Loucy (cell line): ENCODE results near the gene RNF130.

ENCODE experiments used
- H2AFZ ChIP-seq: fragments of 200-600 bp; sonication (generic); 2 replicates; pipeline ENCODE4 v1.6.0; 2016; ENCODE audit warnings: antibody characterized with exemption, mild to moderate bottlenecking, low read length, moderate library complexity
- H3F3A ChIP-seq: fragments of 200-600 bp; 2 replicates; pipeline ENCODE4 v1.6.0; 2016; ENCODE audit warnings: antibody characterized with exemption, low read depth, mild to moderate bottlenecking
- H3K27me3 ChIP-seq: fragments of 200-600 bp; sonication (generic); 2 replicates; pipeline ENCODE4 v1.6.1; 2014; ENCODE audit warnings: low read length, mild to moderate bottlenecking; ENCODE audit not compliant: insufficient read depth, poor library complexity, severe bottlenecking
- H3K36me3 ChIP-seq: fragments of 200-600 bp; sonication (generic); 2 replicates; pipeline ENCODE4 v1.6.1; 2016; ENCODE audit warnings: low read length; ENCODE audit not compliant: insufficient read depth
- H3K4me1 ChIP-seq: fragments of 200-600 bp; sonication (generic); 2 replicates; pipeline ENCODE4 v1.5.1; 2014; ENCODE audit warnings: low read length, mild to moderate bottlenecking; ENCODE audit not compliant: insufficient read depth, poor library complexity, severe bottlenecking
- H3K4me2 ChIP-seq: fragments of 200-600 bp; sonication (generic); 2 replicates; pipeline ENCODE4 v1.6.0; 2014; ENCODE audit warnings: antibody characterized with exemption, low read length, low read depth, mild to moderate bottlenecking; ENCODE audit not compliant: poor library complexity, severe bottlenecking
- H3K4me3 ChIP-seq: fragments of 200-600 bp; sonication (generic); 2 replicates; pipeline ENCODE4 v1.5.1; 2014; ENCODE audit warnings: low read length, mild to moderate bottlenecking, mixed read lengths; ENCODE audit not compliant: poor library complexity, severe bottlenecking
- H3K79me2 ChIP-seq: fragments of 200-600 bp; sonication (generic); 2 replicates; pipeline ENCODE4 v1.6.1; 2014; ENCODE audit warnings: low read length; ENCODE audit not compliant: insufficient read depth
- H3K9ac ChIP-seq: fragments of 200-600 bp; sonication (generic); 2 replicates; pipeline ENCODE4 v1.6.0; 2014; ENCODE audit warnings: mild to moderate bottlenecking, low read depth, low read length, moderate library complexity; ENCODE audit not compliant: poor library complexity, severe bottlenecking
- H3K9me2 ChIP-seq: fragments of 200-600 bp; sonication (generic); replicated peaks from 2 replicates; pipeline ENCODE4 v1.6.1; 2016; ENCODE audit warnings: low read depth, low read length, mixed read lengths
- H3K9me3 ChIP-seq: fragments of 200-600 bp; sonication (generic); 2 replicates; pipeline ENCODE4 v1.6.1; 2014; ENCODE audit warnings: mild to moderate bottlenecking, antibody characterized with exemption, low read length, low read depth; ENCODE audit not compliant: insufficient read depth
- H4K20me1 ChIP-seq: fragments of 200-600 bp; sonication (generic); 2 replicates; pipeline ENCODE4 v1.6.0; 2014; ENCODE audit warnings: antibody characterized with exemption, low read length, mild to moderate bottlenecking; ENCODE audit not compliant: insufficient read depth, poor library complexity, severe bottlenecking
- EZH2phosphoT487 ChIP-seq: fragments of 200-600 bp; IDR thresholded peaks from 2 replicates; pipeline ENCODE4 v1.6.1; 2018; ENCODE audit warnings: antibody characterized with exemption, mild to moderate bottlenecking, moderate library complexity, borderline replicate concordance
- TF ChIP-seq, protein P1 (sequence below): fragments of 200-600 bp; sonication (generic); conservative IDR thresholded peaks from 2 replicates; pipeline ENCODE4 v1.5.1; 2014; ENCODE audit warnings: mild to moderate bottlenecking, antibody characterized with exemption, low read length

RNF130 gene

DNA sequence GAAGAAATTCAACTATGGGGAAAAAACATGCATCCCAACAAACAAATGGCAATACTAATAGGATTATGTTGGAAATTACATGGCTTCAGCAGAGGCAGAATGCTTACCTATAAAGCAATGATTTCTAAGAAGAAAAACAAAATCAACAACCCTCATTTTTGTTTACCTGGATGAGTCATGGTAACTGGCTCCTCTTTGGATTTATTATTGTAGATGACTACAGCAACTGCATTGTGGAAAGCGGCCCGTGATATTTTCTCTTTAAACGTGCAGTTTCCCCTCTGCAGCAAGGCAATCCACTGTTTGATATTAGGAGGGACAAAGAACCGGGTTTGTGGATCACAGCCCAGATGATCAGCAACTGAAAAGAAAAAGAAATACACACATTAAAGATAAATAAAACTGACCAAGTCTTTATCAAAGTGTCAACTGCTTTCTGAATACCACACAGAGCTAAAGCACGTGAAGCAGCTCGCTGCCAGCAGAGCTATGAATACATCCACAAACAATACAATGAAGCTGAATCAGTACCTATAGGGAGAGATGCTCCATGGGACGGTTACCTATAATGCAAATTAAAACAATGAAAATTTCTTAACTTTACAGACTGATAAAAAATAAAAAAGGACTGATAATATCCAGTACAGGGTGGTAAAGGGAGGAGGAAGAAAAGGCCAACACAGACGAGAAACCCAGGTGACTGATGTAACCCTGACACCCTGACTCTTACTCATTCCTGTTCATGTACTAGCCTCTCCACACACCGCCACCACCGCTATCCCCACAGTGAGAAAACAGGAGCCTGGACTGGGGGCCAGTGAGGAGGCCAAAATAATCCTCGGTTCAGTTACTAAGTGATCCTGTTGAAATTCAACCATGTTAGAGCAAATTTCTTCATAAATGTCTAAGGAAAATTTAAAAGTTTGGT is 31.0 kb downstream of the RNF130 start:
- H3K9me3 ChIP-seq: peaks cover 5% of the 10 kb centered on the region; the same call in 1 of the 2 replicates
- no peaks in the 10 kb centered on the region for H4K20me1 ChIP-seq
- no peaks in the 10 kb centered on the region for H3K9me2 ChIP-seq
- no peak overlapping the region for H2AFZ ChIP-seq
- H3K27me3 ChIP-seq: no peaks in the 10 kb centered on the region
- no peak overlapping the region for H3K4me2 ChIP-seq
- peaks cover 45% of the 10 kb centered on the region for H3K36me3 ChIP-seq
- H3K4me3 ChIP-seq: no peak overlapping the region
- no peak overlapping the region for H3K9ac ChIP-seq
- peaks cover 53% of the 10 kb centered on the region for H3K79me2 ChIP-seq
- H3K4me1 ChIP-seq: no peaks in the 10 kb centered on the region
- H3F3A ChIP-seq: no peaks in the 10 kb centered on the region
- TF ChIP-seq EZH2phosphoT487: no peak
- TF ChIP-seq, protein P1, sequence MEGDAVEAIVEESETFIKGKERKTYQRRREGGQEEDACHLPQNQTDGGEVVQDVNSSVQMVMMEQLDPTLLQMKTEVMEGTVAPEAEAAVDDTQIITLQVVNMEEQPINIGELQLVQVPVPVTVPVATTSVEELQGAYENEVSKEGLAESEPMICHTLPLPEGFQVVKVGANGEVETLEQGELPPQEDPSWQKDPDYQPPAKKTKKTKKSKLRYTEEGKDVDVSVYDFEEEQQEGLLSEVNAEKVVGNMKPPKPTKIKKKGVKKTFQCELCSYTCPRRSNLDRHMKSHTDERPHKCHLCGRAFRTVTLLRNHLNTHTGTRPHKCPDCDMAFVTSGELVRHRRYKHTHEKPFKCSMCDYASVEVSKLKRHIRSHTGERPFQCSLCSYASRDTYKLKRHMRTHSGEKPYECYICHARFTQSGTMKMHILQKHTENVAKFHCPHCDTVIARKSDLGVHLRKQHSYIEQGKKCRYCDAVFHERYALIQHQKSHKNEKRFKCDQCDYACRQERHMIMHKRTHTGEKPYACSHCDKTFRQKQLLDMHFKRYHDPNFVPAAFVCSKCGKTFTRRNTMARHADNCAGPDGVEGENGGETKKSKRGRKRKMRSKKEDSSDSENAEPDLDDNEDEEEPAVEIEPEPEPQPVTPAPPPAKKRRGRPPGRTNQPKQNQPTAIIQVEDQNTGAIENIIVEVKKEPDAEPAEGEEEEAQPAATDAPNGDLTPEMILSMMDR: no peak

DNA sequence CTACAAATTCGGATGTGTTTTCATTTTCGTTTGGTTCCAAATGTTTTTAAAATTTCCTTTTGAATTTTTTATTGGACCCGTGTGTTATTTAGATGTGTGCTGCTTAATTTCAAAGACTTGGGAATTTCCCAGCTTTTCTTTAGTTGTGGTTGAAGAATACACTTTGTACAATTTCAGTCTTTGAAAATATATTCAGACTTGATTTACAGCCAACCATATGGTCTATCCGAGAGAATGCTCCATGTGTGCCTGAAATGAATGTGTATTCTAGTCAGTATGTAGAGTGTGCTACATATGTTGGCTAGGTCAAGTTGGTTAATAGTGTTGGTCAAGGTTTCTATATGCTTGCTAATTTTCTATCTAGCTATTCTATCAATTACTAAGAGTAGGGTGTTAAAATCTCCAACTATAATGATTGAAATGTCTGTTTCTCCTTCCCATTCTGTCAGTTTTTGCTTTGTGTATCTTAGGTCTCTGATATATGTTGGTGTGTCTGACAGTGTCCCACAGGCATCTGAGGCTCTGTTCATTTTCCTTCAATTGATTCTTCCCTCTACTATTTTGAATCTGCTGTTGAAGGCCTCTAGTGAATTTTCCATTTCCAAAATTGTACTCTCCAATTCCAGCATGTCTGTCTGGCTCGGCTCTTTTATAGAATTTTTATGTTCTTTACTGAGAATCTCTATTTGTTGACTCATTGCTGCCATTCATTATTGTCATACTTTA is 36.2 kb downstream of the RNF130 start:
- Histone ChIP-seq H3K27me3 (no peaks in the 10 kb centered on the region), H3K4me2 (no peak overlapping the region), H3K4me1 (no peaks in the 10 kb centered on the region), H3K9me3 (peaks cover 8% of the 10 kb centered on the region; the same call in 1 of the 2 replicates), H4K20me1 (no peaks in the 10 kb centered on the region), H3F3A (no peaks in the 10 kb centered on the region), H2AFZ (no peak overlapping the region), H3K36me3 (peaks cover 74% of the 10 kb centered on the region), H3K9ac (no peak overlapping the region), H3K9me2 (no peaks in the 10 kb centered on the region), H3K79me2 (0 out of 2 replicates have a peak, but pooled peaks cover 4% of the 10 kb centered on the region), H3K4me3 (no peak overlapping the region)
- no peak for TF ChIP-seq EZH2phosphoT487
- TF ChIP-seq, protein P1: no peak

DNA sequence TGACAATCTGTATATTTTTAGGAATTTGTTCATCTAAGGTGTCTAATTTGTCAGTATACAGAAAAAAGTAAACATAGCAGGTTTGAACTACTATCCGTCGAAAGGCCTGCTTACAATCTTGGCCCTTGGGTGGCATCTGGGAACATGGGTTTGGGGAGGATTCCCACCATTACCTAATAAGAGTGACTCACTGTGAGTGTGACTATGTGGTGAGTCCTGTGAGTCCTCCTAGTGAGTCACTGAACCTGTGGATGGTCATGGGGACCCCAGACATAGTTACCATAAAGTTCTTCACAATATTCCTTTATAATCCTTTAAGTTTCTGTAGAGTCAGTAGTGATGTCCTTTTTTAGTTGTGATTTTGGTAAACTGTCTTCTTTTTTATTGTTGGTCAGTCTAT is 37.0 kb downstream of the RNF130 start:
- H4K20me1 ChIP-seq: no peaks in the 10 kb centered on the region
- TF ChIP-seq, protein P1: no peak
- TF ChIP-seq EZH2phosphoT487: no peak

More for the DNA sequence above, 37.0 kb downstream of the RNF130 start:
- Histone ChIP-seq H2AFZ (no peak overlapping the region), H3K4me1 (no peaks in the 10 kb centered on the region), H3F3A (no peaks in the 10 kb centered on the region), H3K9me3 (peaks cover 8% of the 10 kb centered on the region; the same call in 1 of the 2 replicates), H3K27me3 (no peaks in the 10 kb centered on the region), H3K9ac (no peak overlapping the region), H3K4me3 (no peak overlapping the region), H3K36me3 (peaks cover 66% of the 10 kb centered on the region), H3K9me2 (no peaks in the 10 kb centered on the region), H3K79me2 (no peaks in the 10 kb centered on the region), H3K4me2 (no peak overlapping the region)
